GM23248 (cell line): ENCODE data around the gene ENTHD1.

Experiments
- EZH2 ChIP-seq: fragments of 200-600 bp; sonication (generic); IDR thresholded peaks from 2 replicates; pipeline ENCODE4 v1.6.1; 2018; ENCODE audit warnings: antibody characterized with exemption, mild to moderate bottlenecking; ENCODE audit not compliant: insufficient read depth, poor library complexity, severe bottlenecking
- EZH2phosphoT487 ChIP-seq: fragments of 200-600 bp; sonication (generic); IDR thresholded peaks from 2 replicates; pipeline ENCODE4 v1.6.1; 2018; ENCODE audit warnings: antibody characterized with exemption, moderate library complexity, mild to moderate bottlenecking, low read depth; ENCODE audit not compliant: insufficient read depth

DNA sequence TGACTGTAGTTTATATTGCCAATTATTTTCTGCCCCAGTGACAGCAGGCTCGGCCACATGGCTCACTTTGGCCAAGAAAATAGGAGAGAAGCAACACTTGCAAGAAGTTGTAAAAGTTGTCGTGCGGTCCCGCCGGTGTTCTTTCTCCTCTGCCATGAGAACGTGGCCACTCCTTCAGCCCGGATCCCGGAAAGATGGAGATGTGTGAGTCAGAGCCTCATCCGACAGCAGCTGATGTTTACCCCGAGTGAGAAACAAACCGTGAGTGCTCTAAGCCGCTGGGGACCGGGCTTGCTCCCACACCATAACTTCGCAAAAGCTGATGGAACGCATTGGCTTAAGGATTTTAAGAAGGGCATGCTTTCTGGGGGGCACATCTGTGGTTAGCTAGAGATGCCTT is 166.0 kb downstream of the ENTHD1 start:
- TF ChIP-seq EZH2 = no peak
- no peak for TF ChIP-seq EZH2phosphoT487
